Activated naive CD8-positive, alpha-beta T cell treated with anti-CD3 and anti-CD28 coated beads, Interleukin-2, amount 50 U/mL, for 24 hours (primary cell): Measurements from ENCODE around the gene UPF2.

Experiments
- ATAC-seq: fragments of 150-1000 bp; cut with Tn5 transposase; one replicate; pipeline ENCODE4 v1.10.0; 2021
- DNase-seq: peaks from one replicate; pipeline ENCODE4 v3.0.0; 2021
- H3K27ac Mint-ChIP-seq: one replicate; pipeline ENCODE4 v1.8.0; 2021; ENCODE audit warnings: mild to moderate bottlenecking, mixed read lengths
- H3K27me3 Mint-ChIP-seq: one replicate; pipeline ENCODE4 v1.8.0; 2021; ENCODE audit warnings: mixed read lengths
- H3K36me3 Mint-ChIP-seq: one replicate; pipeline ENCODE4 v1.8.0; 2021; ENCODE audit warnings: low read depth, mixed read lengths
- H3K4me1 Mint-ChIP-seq: one replicate; pipeline ENCODE4 v1.8.0; 2021; ENCODE audit warnings: mixed read lengths
- H3K4me3 Mint-ChIP-seq: one replicate; pipeline ENCODE4 v1.8.0; 2021; ENCODE audit warnings: mild to moderate bottlenecking, moderate library complexity, mixed read lengths
- H3K9me3 Mint-ChIP-seq: one replicate; pipeline ENCODE4 v1.8.0; 2021; ENCODE audit warnings: mixed read lengths

Gene UPF2

GRCh38 chr10:11870461-11870780 is 172.2 kb downstream of the UPF2 start:
- ATAC-seq (no peak), DNase-seq (no peak)
- Mint-ChIP-seq H3K27me3 (peaks cover 6% of the 10 kb centered on the region), H3K4me1 (peaks cover 21% of the 10 kb centered on the region), H3K36me3 (no peaks in the 10 kb centered on the region), H3K9me3 (no peaks in the 10 kb centered on the region), H3K27ac (no peak overlapping the region), H3K4me3 (no peak overlapping the region)
